OCI-LY7 (cell line): ENCODE measurements around the gene CPB2.

Experiments used
- EZH2phosphoT487 ChIP-seq: fragments of 200-600 bp; sonication (generic); IDR thresholded peaks from 2 replicates; pipeline ENCODE4 v1.6.1; 2018; ENCODE audit warnings: low read depth, borderline replicate concordance, mild to moderate bottlenecking, mixed run types, antibody characterized with exemption, low read length, moderate library complexity, mixed read lengths
- TF ChIP-seq, protein P1 (sequence below): fragments of 200-600 bp; sonication (generic); conservative IDR thresholded peaks from 2 replicates; pipeline ENCODE4 v1.5.1; 2014; ENCODE audit warnings: mild to moderate bottlenecking, antibody characterized with exemption, low read length, moderate library complexity, mixed read lengths

DNA sequence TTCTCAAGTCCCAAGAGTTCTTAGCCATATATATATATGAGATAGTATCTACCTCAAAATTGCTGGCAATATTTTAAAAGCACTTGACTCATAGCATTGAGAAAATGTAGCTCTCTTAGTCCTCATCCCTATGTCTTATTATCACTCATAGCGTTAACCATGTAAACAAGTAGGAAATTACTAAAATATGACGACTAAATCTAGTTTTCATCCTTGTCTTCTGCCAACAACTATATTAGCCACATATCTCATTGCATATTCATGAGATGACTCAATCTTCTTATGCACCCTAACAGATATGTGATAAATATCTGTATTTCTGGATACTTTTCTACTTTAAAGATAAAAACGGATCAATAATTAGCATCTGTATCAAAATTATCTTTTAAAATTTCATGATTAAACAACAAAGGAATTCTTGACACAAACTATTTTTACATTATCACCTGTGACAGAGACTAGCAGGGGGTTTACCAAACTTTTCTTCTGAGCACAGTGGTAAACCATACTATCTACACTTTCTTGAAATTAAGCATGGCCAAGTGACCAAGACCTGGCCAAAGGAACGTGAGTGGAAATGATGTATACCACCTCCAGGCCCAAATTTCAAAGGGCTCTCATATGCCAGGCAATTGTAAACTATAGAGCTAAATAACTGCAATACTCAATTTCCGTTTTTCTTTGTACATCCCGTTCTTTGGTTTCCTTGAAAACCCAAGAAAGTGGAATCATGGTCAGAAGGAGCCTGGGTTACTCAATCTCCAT is 98.0 kb downstream of the CPB2 start:
- TF ChIP-seq, protein P1, sequence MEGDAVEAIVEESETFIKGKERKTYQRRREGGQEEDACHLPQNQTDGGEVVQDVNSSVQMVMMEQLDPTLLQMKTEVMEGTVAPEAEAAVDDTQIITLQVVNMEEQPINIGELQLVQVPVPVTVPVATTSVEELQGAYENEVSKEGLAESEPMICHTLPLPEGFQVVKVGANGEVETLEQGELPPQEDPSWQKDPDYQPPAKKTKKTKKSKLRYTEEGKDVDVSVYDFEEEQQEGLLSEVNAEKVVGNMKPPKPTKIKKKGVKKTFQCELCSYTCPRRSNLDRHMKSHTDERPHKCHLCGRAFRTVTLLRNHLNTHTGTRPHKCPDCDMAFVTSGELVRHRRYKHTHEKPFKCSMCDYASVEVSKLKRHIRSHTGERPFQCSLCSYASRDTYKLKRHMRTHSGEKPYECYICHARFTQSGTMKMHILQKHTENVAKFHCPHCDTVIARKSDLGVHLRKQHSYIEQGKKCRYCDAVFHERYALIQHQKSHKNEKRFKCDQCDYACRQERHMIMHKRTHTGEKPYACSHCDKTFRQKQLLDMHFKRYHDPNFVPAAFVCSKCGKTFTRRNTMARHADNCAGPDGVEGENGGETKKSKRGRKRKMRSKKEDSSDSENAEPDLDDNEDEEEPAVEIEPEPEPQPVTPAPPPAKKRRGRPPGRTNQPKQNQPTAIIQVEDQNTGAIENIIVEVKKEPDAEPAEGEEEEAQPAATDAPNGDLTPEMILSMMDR, result no peak
- TF ChIP-seq EZH2phosphoT487, result no peak
